Stimulated activated CD8-positive, alpha-beta memory T cell treated with anti-CD3 and anti-CD28 coated beads, Interleukin-7, amount 100 ng/mL, for 48 hours (primary cell): ENCODE measurements around the gene NYNRIN.

Experiments
- DNase-seq, 2 donors: peaks; one replicate each; pipeline ENCODE4 v3.0.0-alpha.2; 2020; ENCODE audit warnings: low read depth in 1 of 2; ENCODE audit errors: extremely low read depth in 1 of 2

The NYNRIN gene

GRCh38 chr14:24430143-24430681 lies 31.4 kb downstream of the NYNRIN start:
- DNase-seq: peak; percentile 43 to 57

- DNase-seq: peak in 1 of 2 donors; percentile 59
Measured at GRCh38 chr14:24430682-24431568, 32.1 kb downstream of the NYNRIN start.

- DNase-seq: peak; percentile 73 to 92
Measured at GRCh38 chr14:24431569-24432258, 32.9 kb downstream of the NYNRIN start.

- no peak for DNase-seq
Measured at GRCh38 chr14:24432259-24433131, 33.7 kb downstream of the NYNRIN start.

GRCh38 chr14:24434036-24434435 lies 35.2 kb downstream of the NYNRIN start:
- no peak for DNase-seq

- no peak for DNase-seq
Measured at GRCh38 chr14:24434676-24435075, 35.9 kb downstream of the NYNRIN start.

- no peak for DNase-seq
Measured at GRCh38 chr14:24435192-24435810, 36.5 kb downstream of the NYNRIN start.

- no peak for DNase-seq
Measured at GRCh38 chr14:24435998-24436354, 37.2 kb downstream of the NYNRIN start.

- no peak for DNase-seq
Measured at GRCh38 chr14:24436355-24437019, 37.7 kb downstream of the NYNRIN start.

- DNase-seq: no peak
Measured at GRCh38 chr14:24437020-24437735, 38.4 kb downstream of the NYNRIN start.

- DNase-seq: no peak
Measured at GRCh38 chr14:24437736-24438067, 38.9 kb downstream of the NYNRIN start.

GRCh38 chr14:24438223-24439097 lies 39.7 kb downstream of the NYNRIN start:
- DNase-seq: no peak

GRCh38 chr14:24439257-24439656 lies 40.5 kb downstream of the NYNRIN start:
- DNase-seq: no peak

GRCh38 chr14:24439830-24440605 lies 41.2 kb downstream of the NYNRIN start:
- DNase-seq: no peak

- no peak for DNase-seq
Measured at GRCh38 chr14:24440606-24441399, 42.0 kb downstream of the NYNRIN start.

GRCh38 chr14:24441485-24441884 lies 42.7 kb downstream of the NYNRIN start:
- no peak for DNase-seq

GRCh38 chr14:24441904-24442239 lies 43.1 kb downstream of the NYNRIN start:
- no peak for DNase-seq
